Renal cortical epithelial cell (primary cell): ENCODE measurements around the gene PRPF6. TPM values are rescaled to one million over a fixed set of nuclear protein-coding genes. Genes with fewer than 3 reads are reported as not detected.
A peak's percentile ranks its signal among the peaks of the same experiment; 100 is the strongest.

ENCODE experiments used
- DNase-seq: peaks from one replicate; pipeline ENCODE4 v3.0.0-alpha.2; 2011; ENCODE audit warnings: low read depth
- total RNA-seq: library from RNA; depleted of rRNA; stranded (reverse); fragments of >200 nt; gene quantifications from 2 replicates; pipeline ENCODE4 v1.2.3, GENCODE V29; 2014

PRPF6 gene, protein sequence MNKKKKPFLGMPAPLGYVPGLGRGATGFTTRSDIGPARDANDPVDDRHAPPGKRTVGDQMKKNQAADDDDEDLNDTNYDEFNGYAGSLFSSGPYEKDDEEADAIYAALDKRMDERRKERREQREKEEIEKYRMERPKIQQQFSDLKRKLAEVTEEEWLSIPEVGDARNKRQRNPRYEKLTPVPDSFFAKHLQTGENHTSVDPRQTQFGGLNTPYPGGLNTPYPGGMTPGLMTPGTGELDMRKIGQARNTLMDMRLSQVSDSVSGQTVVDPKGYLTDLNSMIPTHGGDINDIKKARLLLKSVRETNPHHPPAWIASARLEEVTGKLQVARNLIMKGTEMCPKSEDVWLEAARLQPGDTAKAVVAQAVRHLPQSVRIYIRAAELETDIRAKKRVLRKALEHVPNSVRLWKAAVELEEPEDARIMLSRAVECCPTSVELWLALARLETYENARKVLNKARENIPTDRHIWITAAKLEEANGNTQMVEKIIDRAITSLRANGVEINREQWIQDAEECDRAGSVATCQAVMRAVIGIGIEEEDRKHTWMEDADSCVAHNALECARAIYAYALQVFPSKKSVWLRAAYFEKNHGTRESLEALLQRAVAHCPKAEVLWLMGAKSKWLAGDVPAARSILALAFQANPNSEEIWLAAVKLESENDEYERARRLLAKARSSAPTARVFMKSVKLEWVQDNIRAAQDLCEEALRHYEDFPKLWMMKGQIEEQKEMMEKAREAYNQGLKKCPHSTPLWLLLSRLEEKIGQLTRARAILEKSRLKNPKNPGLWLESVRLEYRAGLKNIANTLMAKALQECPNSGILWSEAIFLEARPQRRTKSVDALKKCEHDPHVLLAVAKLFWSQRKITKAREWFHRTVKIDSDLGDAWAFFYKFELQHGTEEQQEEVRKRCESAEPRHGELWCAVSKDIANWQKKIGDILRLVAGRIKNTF
- total RNA-seq, result 66.0 and 94.5 TPM in 2 replicates

DNA sequence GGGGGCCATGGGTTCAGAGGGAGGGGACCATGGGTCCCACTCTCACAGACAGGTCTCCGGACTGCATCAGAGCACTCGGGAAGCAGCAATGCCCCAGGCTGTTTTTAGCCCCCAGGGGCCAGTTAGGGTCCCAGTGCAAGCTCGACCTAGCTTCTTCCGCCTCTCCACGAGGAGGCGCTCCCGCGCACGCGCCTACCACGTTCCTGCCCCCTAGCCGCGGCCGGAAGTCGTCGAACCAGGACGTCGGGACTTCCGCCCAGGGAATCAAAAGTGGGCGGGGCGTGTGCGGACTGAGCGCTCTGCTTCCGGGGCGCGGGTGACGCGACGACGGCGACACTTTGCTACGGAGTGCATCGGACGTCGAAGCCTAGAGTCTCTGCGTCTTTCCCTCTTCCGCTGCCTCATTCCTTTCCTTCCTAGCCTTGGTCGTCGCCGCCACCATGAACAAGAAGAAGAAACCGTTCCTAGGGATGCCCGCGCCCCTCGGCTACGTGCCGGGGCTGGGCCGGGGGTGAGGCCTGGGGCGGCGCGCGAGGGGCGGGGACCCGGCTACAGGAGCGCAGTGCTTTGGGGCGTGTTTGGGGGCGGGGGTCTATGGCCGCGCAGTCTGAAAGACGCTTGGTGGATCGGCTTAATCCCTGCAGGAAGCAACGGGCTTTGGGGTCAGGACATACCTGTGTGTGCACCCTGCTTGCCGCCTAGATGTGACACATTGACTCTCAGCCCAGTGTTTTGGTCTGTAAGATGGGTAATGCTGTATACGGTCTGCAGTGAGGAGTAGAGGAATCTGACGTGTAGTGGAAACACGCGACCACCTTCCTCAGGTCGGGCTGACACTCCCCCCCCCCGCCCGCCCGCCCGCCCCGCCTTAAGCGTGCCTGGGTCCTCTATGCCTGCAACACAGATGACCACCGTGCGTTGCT is at the start of gene PRPF6:
Gene PRPF6 (plus strand): TSS at position 327 of the 923 bp plus-strand sequence. CDS start 114 bp downstream, at position 441.
- peak; percentile 85 for DNase-seq

DNA sequence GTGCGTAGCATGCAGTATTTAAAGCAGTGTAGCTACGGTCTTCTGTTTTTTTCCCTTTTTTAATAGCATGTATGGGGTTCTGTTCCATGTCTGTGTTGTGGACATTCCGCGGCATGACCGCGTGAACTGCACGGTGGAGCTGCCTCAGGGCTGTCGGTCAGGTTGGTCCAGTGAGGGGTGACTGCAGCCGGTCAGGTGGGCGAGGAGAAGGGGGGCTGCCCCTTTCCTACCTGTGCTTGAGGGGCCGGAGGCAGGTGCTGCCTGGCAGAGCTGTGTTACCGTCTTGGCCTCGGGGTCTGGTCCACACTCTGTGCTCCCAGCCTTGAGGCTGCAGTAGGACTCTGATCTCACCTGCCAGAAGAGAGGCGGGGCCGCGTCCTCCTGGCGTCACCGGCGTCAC is 49.2 kb upstream of the PRPF6 start:
- DNase-seq, result no peak

DNA sequence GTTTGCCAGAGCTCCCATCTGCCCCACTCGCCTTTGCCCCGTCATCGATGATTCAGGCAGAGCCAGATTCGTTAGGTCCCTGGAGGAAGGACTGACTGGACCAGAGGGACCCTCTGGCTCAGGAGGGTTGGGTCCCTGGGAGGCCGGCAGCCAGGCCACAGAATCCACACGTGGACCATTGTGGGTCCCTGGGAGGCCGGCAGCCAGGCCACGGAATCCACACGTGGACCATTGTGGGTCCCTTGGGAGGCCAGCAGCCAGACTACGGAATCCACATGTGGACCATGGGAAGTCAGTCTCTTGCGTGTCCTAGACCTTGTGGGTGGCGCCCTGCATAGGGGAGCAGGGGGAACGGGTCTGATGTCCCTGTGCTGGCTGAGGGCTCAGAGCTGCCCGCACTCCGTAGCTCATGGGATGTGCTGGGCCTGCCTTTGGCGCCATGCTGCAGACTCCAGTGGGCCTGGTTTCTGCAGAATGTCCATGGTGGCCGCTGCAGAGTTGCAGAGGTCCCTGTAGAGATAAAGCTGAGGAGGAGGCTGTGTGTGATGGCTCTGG is 48.2 kb upstream of the PRPF6 start:
- DNase-seq, result no peak

DNA sequence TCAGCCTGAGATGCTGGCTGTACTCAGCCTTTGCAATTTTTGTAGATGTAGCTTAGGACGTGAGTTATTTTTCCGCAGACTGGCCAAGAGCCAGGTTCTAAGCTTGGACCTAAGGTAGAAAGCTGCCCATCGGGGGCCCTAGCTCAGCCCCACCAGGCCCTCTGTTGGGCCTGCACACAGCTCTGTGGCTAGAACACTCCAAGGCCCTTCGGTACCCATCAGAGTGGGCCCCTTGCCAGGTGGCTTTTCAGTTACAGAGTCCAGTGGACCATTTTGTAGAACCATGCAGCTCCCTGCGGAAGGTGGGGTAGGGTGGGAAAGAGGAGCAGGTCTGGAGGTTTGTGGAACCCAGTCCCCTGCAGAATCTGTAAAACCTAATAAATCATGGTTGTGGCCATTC is 47.3 kb upstream of the PRPF6 start:
- no peak for DNase-seq

DNA sequence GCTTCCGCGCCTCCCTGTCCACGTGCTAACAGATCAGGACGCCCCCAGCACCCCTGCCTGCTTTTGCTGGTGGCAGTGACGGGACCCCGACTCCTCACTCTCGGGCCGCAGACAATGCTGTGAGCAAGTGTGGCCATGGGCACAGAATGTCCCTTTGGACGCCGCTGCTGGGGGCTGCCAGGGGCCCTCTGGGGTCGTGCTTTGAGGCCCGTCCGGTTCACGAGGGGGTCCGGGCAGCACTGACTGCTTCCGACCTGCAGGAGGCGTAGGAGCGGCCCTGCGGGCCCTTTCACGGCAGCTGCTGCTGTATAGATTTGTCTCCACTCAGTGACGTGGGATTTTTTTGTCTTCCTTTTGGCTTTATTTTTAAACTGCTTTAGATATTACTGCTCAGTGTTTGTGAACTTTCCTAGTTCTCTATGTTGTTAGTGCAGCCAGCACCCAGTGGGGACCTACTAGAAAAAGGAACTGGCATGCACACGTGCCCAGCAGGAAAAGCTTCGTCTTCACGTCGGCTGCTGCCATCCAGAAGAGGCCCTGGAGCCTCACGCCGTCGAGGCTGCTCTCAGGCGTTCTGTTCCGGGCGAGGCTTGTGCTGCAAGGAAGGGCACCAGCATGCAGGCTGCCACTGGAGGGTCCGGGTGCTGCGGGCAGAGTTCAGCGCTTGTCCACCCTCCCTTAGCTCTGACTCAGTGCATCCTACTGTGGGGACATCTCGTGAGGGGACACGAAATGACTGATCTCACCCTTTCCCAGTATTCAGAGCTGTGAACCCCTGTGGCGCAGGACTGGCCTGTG is 46.5 kb upstream of the PRPF6 start:
- no peak for DNase-seq

DNA sequence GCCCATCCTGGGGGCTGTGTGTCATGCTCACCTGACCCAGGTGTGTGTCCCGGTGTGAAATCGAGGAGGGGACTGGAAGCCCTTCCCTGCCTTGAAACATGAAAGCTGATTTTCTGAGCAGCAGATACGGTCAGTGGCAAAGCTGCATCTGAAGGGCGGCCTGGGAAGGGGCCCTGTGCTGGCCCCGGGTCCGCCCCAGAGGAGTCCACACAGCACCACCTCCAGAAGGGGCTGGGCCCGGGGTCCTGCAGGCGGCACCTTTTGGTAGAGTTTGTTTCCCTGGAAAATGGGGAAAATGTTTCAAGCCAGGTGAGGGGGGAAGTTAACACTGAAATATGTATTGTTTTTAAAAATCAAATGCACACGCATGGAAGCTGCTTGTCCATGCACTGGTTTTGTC is 45.5 kb upstream of the PRPF6 start:
- DNase-seq, result no peak

DNA sequence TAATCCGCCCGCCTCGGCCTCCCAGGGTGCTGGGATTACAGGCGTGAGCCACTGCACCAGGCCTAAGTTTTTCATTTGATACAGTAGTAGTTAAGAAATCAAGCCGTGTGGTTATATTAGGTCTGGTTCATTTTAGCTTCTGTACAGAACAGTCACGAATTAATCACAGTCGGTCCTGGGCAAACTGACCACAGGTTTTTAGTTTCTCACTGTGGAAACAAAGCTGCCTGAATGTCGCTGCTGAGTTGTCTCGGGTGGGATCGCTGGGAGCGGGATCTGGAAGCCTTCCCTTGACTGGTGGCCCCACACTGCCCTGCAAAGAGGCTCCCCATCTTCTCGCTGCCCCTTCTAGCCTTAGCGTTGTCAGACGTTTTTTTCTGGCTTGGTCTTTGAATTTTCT is 43.3 kb upstream of the PRPF6 start:
- no peak for DNase-seq

DNA sequence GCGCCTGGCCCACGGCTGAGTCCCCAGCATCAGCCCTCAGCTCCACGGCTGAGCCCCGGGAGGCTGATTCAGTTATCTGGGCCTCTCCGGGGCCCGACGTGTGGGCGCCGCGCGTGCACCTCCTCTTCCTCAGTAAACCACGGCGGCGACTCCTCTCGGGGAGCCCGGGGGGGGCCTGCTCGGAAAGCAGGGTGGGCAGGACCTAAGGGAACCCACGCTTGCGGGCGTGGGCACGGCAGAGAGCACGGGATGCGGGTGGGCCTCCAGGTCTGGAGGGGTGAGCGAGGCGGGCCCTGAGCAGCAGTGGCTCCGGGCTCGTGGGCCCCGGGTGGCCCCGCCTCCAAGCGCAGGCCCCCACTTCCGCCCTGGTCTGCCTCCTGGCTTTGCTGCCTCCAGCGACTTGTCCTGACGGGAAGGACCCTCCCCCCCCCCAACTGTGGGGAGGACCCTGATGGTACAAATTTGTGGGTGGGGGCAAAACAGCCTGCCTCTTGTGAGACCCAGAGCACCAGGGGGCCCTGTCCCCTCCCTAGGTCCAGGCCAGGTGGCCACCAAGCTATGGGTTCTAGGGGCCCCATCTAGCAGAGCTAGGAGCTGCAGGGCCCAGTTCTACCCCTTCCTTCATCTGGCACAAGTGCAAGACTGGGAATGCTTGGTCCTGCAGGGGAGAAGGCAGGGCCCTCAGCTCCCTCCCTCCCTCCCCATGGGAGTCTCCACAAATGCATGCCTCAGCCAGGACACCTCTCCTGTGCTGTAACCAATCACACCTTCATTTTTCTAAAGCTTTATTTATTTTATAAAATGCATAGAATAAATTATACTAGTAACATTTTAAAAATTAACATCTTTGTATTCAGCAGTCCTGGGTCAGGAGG is 41.6 kb upstream of the PRPF6 start:
- no peak for DNase-seq

DNA sequence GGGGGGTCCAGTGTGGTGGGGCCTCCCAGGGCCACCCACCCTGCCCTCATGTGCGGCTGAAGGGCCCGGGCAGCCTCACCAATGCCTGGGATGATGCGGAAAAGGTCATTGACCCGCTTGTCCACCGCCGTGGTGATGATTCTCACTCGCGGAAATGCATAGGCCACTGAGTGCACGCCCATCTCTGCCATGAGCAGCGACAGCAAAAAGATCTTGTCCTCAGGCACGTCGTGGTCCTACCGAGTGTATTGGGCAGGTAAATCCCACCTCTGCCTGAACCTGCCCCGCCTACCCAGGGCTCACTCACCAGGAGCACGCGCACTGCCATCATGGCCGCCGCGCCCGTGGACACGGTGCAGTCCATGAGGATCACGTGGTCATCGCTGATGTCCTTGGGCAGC is 40.9 kb upstream of the PRPF6 start:
- no peak for DNase-seq

DNA sequence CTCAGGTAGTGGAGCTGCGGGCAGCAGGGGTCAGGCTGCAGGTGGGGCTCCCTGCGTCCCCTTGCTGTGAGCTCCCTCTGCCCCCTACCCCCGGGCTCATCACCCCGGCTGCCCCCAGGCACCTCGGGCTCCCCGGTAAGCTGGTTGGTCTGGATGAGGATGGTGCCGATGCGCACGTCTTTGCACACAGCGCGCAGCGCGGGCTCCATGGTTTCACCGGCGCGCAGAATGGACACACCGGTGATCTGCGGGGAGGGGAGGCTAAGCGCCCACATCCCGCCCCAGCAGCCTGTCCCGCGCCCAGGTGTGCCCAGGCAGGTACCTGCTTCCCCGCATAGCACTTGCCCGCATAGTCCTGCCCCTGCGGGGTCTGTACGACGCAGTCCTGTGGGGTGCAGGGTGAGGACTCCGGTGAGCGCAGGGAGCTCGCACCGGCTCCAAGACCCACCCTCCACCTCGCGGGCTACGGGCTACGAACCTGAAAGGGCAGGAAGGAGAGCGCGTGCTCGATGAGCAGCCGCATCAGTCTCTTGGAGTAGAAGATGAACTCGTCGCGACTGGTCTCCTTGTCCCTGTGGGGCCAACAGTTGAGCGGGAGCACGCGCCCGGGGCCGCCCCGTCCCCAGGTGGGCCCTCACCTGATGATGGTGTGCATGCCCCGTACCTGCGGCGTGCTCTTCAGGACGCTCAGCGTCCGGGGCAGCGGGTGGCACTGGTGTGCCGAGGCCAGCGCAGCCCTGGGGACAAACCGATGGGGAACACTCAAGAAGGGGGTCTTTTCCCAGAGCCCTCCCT is 40.3 kb upstream of the PRPF6 start:
- no peak for DNase-seq

DNA sequence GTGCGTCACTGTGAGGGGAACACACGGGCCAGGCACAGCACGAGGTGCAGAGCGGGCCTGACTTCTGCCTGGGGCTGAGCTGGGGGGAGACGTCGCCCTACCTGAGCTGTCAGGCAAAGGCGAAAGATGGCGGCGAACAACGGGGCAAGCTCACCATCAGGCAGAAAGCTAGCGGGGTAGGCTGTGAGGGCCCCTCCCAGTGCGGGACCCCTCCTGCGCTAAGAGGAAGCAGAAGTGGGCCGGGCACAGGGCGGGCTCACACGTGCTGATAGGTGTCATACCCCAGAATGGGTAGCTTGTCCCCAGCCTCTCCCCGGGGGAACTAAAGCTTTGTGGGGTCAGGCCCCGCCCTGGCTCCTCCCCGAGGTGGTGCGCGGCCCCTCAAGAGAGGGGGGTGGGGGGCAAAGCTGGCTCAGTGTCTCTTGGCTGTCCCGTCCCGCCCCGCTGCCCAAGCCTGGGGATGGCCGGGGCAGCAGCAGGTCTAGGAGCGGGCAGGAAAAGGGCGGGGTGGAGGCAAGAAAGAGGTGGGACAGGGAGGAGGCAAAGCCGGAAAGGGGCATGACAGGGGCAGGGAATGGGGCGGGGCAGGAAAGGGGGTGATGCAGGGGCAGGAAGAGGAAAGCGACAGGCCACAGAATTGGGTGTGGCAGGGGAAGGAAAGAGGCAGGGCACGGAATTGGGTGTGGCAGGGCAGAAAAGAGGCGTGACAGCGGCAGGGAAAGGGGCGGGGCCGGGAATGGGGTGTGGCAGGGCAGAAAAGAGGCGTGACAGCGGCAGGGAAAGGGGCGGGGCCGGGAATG is 39.5 kb upstream of the PRPF6 start:
- no peak for DNase-seq

DNA sequence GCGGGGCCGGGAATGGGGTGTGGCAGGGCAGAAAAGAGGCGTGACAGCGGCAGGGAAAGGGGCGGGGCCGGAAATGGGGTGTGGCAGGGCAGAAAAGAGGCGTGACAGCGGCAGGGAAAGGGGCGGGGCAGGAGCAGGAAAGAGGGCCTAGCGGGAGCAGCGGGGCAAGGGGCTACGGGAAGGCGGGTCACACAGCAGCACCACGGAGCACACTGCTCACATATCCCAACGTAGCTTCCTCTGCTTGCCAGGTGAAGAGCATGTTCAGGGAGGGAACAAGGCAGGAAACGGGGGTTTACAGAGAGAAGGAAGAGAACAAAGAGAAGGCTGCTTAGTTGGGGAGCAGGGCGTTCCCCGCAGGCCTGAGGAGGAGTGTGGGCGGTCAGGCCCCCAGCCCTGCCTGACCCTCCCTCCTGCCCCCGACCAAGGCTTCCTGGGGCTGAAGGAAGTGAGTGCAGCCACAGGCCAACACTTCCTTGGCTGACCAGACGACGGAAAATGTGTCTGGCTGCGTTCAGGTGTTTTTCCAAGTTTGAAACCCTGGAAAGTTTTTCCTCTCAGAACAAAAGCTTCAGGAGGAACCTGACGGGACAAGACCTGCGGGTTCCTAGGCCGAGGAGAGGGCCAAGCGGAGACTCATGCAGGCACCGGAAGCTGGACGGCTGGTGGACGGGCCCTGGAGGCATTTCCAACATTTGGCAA is 38.5 kb upstream of the PRPF6 start:
- DNase-seq, result no peak

DNA sequence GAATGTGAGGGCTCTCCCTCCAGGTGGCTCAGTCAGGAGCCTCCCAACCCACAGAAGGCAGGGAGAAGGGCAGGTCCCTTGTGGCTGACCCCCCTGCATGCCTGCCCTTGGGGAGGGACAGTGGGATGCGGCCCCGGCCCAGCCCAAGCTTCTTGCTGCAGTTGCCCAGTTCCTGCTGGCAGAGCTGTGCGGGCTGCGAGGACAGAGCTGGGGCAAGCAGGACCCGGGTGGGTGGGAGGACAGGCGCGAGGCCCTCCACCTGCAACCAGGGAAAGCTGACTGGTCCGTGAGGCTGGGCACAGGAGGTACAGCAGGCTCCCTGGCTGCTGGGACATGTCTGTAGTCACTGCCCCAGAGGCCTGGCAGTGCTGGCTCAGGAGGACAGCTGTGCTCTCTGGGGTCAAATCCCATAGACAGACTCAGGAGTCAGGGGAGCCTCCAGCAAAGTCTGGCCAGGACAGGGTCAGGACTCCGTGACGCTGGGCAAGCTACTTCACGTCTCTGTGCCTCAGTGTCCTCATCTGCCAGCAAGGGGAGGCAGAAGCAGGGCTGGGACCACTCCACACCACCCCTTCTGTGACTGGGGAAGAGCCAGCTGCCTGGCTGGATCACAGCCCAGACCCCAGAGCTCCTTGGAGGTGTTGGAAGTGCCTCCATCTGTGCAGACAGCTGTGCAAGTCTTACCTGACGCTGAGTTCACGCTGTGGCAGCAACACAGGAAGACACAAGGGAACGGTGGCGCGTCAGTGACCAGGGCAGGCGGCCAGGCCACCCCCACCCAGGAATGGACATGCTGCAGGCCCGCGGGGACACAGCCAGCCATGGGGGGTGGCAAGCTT is 37.7 kb upstream of the PRPF6 start:
- no peak for DNase-seq

DNA sequence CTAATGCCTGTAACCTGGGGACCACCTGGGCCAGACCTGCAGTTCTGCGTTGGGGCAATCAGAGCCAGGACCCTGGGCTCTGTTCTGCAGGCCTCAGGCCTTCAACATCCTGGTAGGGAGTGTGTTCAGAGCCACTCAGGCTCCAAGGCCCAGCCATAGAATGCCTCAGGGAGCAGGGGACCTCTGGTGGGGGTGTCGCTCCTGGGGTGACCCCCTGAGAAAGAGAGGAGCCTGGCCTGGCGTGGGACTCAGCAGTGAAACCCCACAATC is 37.2 kb upstream of the PRPF6 start:
- DNase-seq, result no peak

DNA sequence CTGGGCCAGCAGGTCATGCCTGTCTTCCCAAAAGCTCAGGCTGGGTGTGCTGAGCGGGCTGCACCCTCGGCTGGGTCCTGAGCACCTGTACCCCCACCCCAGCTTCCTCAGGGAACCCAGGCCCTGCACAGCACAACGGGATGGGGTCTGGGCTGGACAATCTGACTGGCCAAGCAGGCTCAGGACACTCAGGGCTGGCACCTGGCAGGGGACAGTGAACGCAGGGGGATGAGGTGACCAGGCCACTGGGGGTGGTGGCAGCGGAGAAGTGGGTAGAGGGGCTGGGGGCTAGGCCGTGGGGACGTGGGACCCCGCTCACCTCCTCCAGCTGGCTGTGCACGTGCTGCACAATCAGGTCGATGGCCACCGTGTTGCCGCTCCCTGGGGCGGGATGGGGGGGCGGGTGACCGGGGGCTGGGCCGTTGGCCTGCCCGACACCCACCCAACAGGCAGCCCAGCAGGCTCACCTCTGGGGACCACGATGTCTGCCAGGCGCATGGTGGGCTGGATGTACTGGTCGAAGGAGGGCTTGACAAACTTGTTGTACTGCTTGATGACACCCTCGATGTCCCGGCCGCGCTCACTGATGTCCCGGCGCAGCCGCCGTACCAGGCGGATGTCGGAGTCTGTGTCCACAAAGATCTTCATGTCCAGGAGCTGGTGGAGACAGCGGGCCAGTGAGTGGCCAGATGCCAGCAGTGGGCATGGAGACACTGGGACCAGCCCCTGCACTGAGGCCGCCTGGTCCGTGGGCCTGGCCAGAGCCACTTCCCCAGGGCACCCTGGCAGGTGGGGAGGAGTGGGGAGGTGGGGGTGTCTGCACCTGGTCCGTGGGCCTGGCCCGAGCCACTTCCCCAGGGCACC is 36.6 kb upstream of the PRPF6 start:
- DNase-seq, result no peak
